A549 treated with CORT108297 at 1 μM for 4 hours (cell line): ENCODE measurements around the gene TGIF2LY. TPM values are rescaled to one million over a fixed set of nuclear protein-coding genes. Genes with fewer than 3 reads are reported as not detected.

ENCODE experiments used
- total RNA-seq: library from RNA; stranded (reverse); fragments of 200-300 nt; extraction: Qiagen RNA extraction; gene quantifications from 5 replicates; pipeline ENCODE4 v1.2.3, GENCODE V29; 2022

TGIF2LY gene
- not detected in 5 replicates for total RNA-seq

DNA sequence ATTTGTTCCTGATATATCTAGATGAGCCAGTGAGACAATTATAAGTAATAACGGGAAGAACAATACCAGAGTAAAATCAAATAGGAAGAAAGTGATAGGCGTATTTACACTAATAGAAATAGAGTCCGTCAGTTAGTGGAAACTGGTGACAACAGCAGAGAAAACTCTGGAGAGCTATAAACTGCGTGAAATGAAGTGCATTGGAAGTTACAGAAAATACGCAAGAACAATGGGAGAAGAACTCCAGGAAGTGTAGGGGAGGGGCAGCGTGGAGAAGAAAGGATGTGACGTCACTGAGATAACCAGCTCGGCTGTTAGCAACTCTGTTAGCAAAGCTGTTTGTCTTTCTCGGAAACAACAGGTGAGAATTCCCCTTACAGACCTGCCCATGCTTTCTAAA is at the start of gene TGIF2LY:
Gene TGIF2LY, plus strand, starts transcription at position 301 of the 400 bp plus-strand sequence. CDS start 178 bp downstream, outside the sequence.

